HCT116 (cell line): ENCODE measurements around the gene ITPR2. TPM values are rescaled to one million over a fixed set of nuclear protein-coding genes. Genes with fewer than 3 reads are reported as not detected.

Source experiments
- ATAC-seq: fragments of 200-7000 bp; cut with Tn5 transposase; 2 replicates; pipeline ENCODE4 v1.9.1; 2020; ENCODE audit warnings: mild to moderate bottlenecking, moderate library complexity
- BruUV-seq: library from RNA; stranded (reverse); fragments of 400-500 nt; replicated peaks from 2 replicates; lab custom pipeline; 2021; lab: Mats Ljungman, UMichigan
- CTCF ChIA-PET: fragments of 300-600 bp; sonication (Branson Sonifier 250); formaldehyde crosslinking; loops from one replicate; lab custom pipeline; 2021; ENCODE audit warnings: antibody characterized with exemption; lab: Charles Lee
- POLR2A ChIA-PET: fragments of 300-600, 350-600 bp; sonication (Branson Sonifier 250); formaldehyde crosslinking; loops from one replicate; lab custom pipeline; 2021; ENCODE audit warnings: antibody characterized with exemption; lab: Charles Lee
- RAD21 ChIA-PET, 2 experiments: fragments of 300-600 bp; sonication (Branson Sonifier 250); formaldehyde crosslinking; loops; one replicate each; lab custom pipeline; 2023; ENCODE audit warnings: low total read pairs in 2 of 2; ENCODE audit not compliant: uncharacterized antibody in 2 of 2, unreplicated experiment in 2 of 2, low non-redundant PET in 1 of 2; lab: Charles Lee
- DNase-seq: peaks from one replicate; pipeline ENCODE4 v3.0.0-alpha.2; 2010; ENCODE audit warnings: low read depth, low spot score
- H2AFZ ChIP-seq: fragments of 200-600 bp; shearing (Covaris generic), sonication (generic); 2 replicates; pipeline ENCODE4 v1.6.1; 2017; ENCODE audit warnings: low read depth, mixed run types, mixed read lengths, antibody characterized with exemption, low read length; ENCODE audit not compliant: poor library complexity, severe bottlenecking
- H3K27ac ChIP-seq: 2 replicates; pipeline ENCODE4 v1.5.1; 2012; ENCODE audit warnings: low read depth, low read length
- H3K27me3 ChIP-seq: fragments of 200-600 bp; sonication (generic); 2 replicates; pipeline ENCODE4 v1.6.1; 2016; ENCODE audit warnings: mixed run types, low read length, mixed read lengths; ENCODE audit not compliant: insufficient read depth
- H3K36me3 ChIP-seq, 2 experiments: fragments of 200-500 bp in 1 of 2; fragments of 200-600 bp in 1 of 2; sonication (Bioruptor generic) in 1 of 2; sonication (generic) in 1 of 2; 2 replicates each; pipeline versions ENCODE4 v1.5.1 to v1.6.1; 2014 to 2016; ENCODE audit warnings: low read length in 2 of 2, inconsistent platforms in 1 of 2, mixed read lengths in 1 of 2, mixed run types in 1 of 2; ENCODE audit not compliant: insufficient read depth in 2 of 2, control insufficient read depth in 1 of 2
- H3K4me1 ChIP-seq, 2 experiments: fragments of 200-600 bp in 1 of 2; sonication (generic) in 1 of 2; 2 replicates each; pipeline versions ENCODE4 v1.5.1 to v1.6.1; 2012 to 2017; ENCODE audit warnings: low read length in 2 of 2, inconsistent platforms in 1 of 2, mild to moderate bottlenecking in 1 of 2, mixed read lengths in 1 of 2, mixed run types in 1 of 2, moderate library complexity in 1 of 2; ENCODE audit not compliant: insufficient read depth in 2 of 2, control insufficient read depth in 1 of 2
- H3K4me2 ChIP-seq: fragments of 200-600 bp; sonication (generic); 2 replicates; pipeline ENCODE4 v1.6.1; 2017; ENCODE audit warnings: mixed run types, low read length, mixed read lengths
- H3K4me3 ChIP-seq, 2 experiments: fragments of 200-600 bp in 1 of 2; sonication (generic) in 1 of 2; replicated peaks in 1 of 2; 2 replicates each; pipeline ENCODE4 v1.5.1; 2011 to 2016; ENCODE audit warnings: low read length in 2 of 2, control low read depth in 1 of 2, low read depth in 1 of 2, mild to moderate bottlenecking in 1 of 2, mixed read lengths in 1 of 2, mixed run types in 1 of 2
- H3K79me2 ChIP-seq: fragments of 200-600 bp; sonication (generic); 2 replicates; pipeline ENCODE4 v1.6.1; 2017; ENCODE audit warnings: mild to moderate bottlenecking, mixed run types, low read length, moderate library complexity, mixed read lengths; ENCODE audit not compliant: insufficient read depth
- H3K9ac ChIP-seq: fragments of 200-600 bp; sonication (generic); 2 replicates; pipeline ENCODE4 v1.6.1; 2016; ENCODE audit warnings: low read length, mixed read lengths
- H3K9me2 ChIP-seq: fragments of 200-600 bp; sonication (generic), shearing (Covaris generic); 2 replicates; pipeline ENCODE4 v1.6.1; 2017; ENCODE audit warnings: mixed run types, mild to moderate bottlenecking, moderate library complexity; ENCODE audit not compliant: insufficient read depth
- H3K9me3 ChIP-seq, 2 experiments: fragments of 200-500 bp in 1 of 2; fragments of 200-600 bp in 1 of 2; sonication (Bioruptor generic) in 1 of 2; sonication (generic) in 1 of 2; 2 replicates each; pipeline ENCODE4 v1.6.1; 2014 to 2017; ENCODE audit warnings: low read length in 2 of 2, mixed read lengths in 2 of 2, inconsistent platforms in 1 of 2, low read depth in 1 of 2, mild to moderate bottlenecking in 1 of 2, mixed run types in 1 of 2, moderate library complexity in 1 of 2; ENCODE audit not compliant: control insufficient read depth in 1 of 2, insufficient read depth in 1 of 2
- H4K20me1 ChIP-seq: fragments of 200-600 bp; sonication (generic), shearing (Covaris generic); 2 replicates; pipeline ENCODE4 v1.6.1; 2017; ENCODE audit warnings: mixed run types, mild to moderate bottlenecking, moderate library complexity; ENCODE audit not compliant: insufficient read depth
- CBX3 ChIP-seq: IDR thresholded peaks from 2 replicates; pipeline ENCODE4 v1.6.1; 2012; ENCODE audit warnings: low read depth
- CEBPB ChIP-seq: IDR thresholded peaks from 2 replicates; pipeline ENCODE4 v1.6.1; 2012; ENCODE audit warnings: low read depth
- EGR1 ChIP-seq: IDR thresholded peaks from 2 replicates; pipeline ENCODE4 v1.6.1; 2012; ENCODE audit warnings: low read depth
- ELF1 ChIP-seq: IDR thresholded peaks from 2 replicates; pipeline ENCODE4 v1.6.1; 2012; ENCODE audit warnings: low read depth, borderline replicate concordance
- EZH2phosphoT487 ChIP-seq: fragments of 200-600 bp; IDR thresholded peaks from 2 replicates; pipeline ENCODE4 v1.6.1; 2018; ENCODE audit warnings: antibody characterized with exemption, borderline replicate concordance
- FOSL1 ChIP-seq: IDR thresholded peaks from 2 replicates; pipeline ENCODE4 v1.6.1; 2012; ENCODE audit warnings: low read depth
- JUND ChIP-seq: IDR thresholded peaks from 2 replicates; pipeline ENCODE4 v1.6.1; 2012
- MAX ChIP-seq: IDR thresholded peaks from 2 replicates; pipeline ENCODE4 v1.6.1; 2012
- POLR2A ChIP-seq: IDR thresholded peaks from 2 replicates; pipeline ENCODE4 v1.7.0; 2011; ENCODE audit warnings: borderline replicate concordance; ENCODE audit not compliant: insufficient read depth, insufficient read length; ENCODE audit errors: extremely low read depth
- POLR2AphosphoS5 ChIP-seq: IDR thresholded peaks from 2 replicates; pipeline ENCODE4 v1.6.1; 2011; ENCODE audit warnings: mild to moderate bottlenecking, low read depth, low read length, moderate library complexity
- RAD21 ChIP-seq: IDR thresholded peaks from 2 replicates; pipeline ENCODE4 v1.6.1; 2012; ENCODE audit warnings: low read depth, mild to moderate bottlenecking
- SIN3A ChIP-seq: IDR thresholded peaks from 2 replicates; pipeline ENCODE4 v1.6.1; 2012; ENCODE audit warnings: low read depth
- SP1 ChIP-seq: IDR thresholded peaks from 2 replicates; pipeline ENCODE4 v1.6.1; 2012; ENCODE audit warnings: low read depth
- TCF7L2 ChIP-seq: IDR thresholded peaks from 2 replicates; pipeline ENCODE4 v1.7.0; 2011; ENCODE audit warnings: borderline replicate concordance, inconsistent platforms; ENCODE audit not compliant: insufficient read depth, insufficient read length; ENCODE audit errors: extremely low read depth
- YY1 ChIP-seq: IDR thresholded peaks from 2 replicates; pipeline ENCODE4 v1.6.1; 2011; ENCODE audit warnings: low read length, low read depth, moderate library complexity, mild to moderate bottlenecking; ENCODE audit not compliant: insufficient replicate concordance; ENCODE audit errors: extremely low read depth
- ZBTB33 ChIP-seq: IDR thresholded peaks from 2 replicates; pipeline ENCODE4 v1.6.1; 2011; ENCODE audit warnings: mild to moderate bottlenecking, low read length, moderate library complexity; ENCODE audit not compliant: insufficient replicate concordance; ENCODE audit errors: extremely low read depth
- ZFX ChIP-seq: fragments of 450-650 bp; IDR thresholded peaks from 2 replicates; pipeline ENCODE4 v1.6.1; 2017
- intact Hi-C: fragments of 100-400 bp; cut with micrococcal nuclease; formaldehyde crosslinking; loops from 2 replicates; pipeline ENCODE4 v1.10.0; 2022
- total RNA-seq: library from RNA; stranded (reverse); gene quantifications from one replicate; pipeline ENCODE4 v1.2.1, GENCODE V29; 2021; ENCODE audit not compliant: unreplicated experiment
- TF ChIP-seq, protein P1 (sequence below): IDR thresholded peaks from 2 replicates; pipeline ENCODE4 v1.6.1; 2012; ENCODE audit warnings: low read depth

Gene ITPR2
- total RNA-seq, 1 experiment from 2014 or later, result 6.5 TPM

GRCh38 chr12:26527682-26528081 lies 305.3 kb downstream of the ITPR2 start:
- H3K4me2 ChIP-seq, result no peak overlapping the region
- H3K36me3 ChIP-seq, result no peaks in the 10 kb centered on the region
- RAD21 ChIA-PET, result no interaction called here
- H3K27ac ChIP-seq, result no peak overlapping the region
- H2AFZ ChIP-seq, result no peak overlapping the region
- no peak overlapping the region for H3K4me3 ChIP-seq
- ATAC-seq, result no peak
- POLR2A ChIA-PET, result no interaction called here
- no peak for DNase-seq
- TF ChIP-seq ELF1 (no peak), YY1 (no peak), EZH2phosphoT487 (no peak), EGR1 (no peak), TCF7L2 (no peak), ZBTB33 (no peak), FOSL1 (no peak), POLR2AphosphoS5 (no peak), ZFX (no peak), MAX (no peak), JUND (no peak), RAD21 (no peak), SIN3A (no peak), POLR2A (no peak), CBX3 (no peak), SP1 (no peak), CEBPB (no peak)
- TF ChIP-seq, protein P1, sequence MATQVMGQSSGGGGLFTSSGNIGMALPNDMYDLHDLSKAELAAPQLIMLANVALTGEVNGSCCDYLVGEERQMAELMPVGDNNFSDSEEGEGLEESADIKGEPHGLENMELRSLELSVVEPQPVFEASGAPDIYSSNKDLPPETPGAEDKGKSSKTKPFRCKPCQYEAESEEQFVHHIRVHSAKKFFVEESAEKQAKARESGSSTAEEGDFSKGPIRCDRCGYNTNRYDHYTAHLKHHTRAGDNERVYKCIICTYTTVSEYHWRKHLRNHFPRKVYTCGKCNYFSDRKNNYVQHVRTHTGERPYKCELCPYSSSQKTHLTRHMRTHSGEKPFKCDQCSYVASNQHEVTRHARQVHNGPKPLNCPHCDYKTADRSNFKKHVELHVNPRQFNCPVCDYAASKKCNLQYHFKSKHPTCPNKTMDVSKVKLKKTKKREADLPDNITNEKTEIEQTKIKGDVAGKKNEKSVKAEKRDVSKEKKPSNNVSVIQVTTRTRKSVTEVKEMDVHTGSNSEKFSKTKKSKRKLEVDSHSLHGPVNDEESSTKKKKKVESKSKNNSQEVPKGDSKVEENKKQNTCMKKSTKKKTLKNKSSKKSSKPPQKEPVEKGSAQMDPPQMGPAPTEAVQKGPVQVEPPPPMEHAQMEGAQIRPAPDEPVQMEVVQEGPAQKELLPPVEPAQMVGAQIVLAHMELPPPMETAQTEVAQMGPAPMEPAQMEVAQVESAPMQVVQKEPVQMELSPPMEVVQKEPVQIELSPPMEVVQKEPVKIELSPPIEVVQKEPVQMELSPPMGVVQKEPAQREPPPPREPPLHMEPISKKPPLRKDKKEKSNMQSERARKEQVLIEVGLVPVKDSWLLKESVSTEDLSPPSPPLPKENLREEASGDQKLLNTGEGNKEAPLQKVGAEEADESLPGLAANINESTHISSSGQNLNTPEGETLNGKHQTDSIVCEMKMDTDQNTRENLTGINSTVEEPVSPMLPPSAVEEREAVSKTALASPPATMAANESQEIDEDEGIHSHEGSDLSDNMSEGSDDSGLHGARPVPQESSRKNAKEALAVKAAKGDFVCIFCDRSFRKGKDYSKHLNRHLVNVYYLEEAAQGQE, result no peak
- no peaks in the 10 kb centered on the region for H4K20me1 ChIP-seq
- no peaks in the 10 kb centered on the region for H3K27me3 ChIP-seq
- CTCF ChIA-PET, result no interaction called here
- H3K9me2 ChIP-seq, result no peaks in the 10 kb centered on the region
- no peak overlapping the region for H3K9ac ChIP-seq
- peaks cover 6 to 9% of the 10 kb centered on the region in 2 experiments; a peak in 2 of 4 replicates for H3K9me3 ChIP-seq
- BruUV-seq, result no TSS peak
- intact Hi-C loops, result no loop called here
- no peaks in the 10 kb centered on the region for H3K4me1 ChIP-seq
- no peaks in the 10 kb centered on the region for H3K79me2 ChIP-seq
